ENCODE measurements around the gene EREG.
"Not testable (repeated sequence)": the region's sequence is repeated elsewhere in the genome, so short reads cannot be mapped to it uniquely, and the experiment has no call there.

EREG gene

DNA sequence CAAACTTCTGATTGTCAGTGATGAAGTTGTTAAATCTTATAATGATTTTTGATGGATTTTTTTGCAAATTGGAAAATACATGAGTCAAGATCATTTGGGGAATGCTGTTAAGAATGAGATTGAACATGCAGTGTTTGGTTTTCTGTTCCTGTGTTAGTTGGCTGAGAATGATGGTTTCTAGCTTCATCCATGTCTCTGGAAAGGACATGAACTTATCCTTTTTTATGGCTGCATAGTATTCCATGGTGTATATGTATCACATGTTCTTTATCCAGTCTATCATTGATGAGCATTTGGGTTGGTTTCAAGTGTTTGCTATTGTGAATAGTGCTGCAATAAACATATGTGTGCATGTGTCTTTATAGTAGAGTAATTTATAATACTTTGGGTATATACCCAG is 24.5 kb upstream of the EREG start:
- DNase-seq (ENCODE audit: low read depth in 3 of 3, low spot score in 1 of 3), result not testable (repeated sequence)

DNA sequence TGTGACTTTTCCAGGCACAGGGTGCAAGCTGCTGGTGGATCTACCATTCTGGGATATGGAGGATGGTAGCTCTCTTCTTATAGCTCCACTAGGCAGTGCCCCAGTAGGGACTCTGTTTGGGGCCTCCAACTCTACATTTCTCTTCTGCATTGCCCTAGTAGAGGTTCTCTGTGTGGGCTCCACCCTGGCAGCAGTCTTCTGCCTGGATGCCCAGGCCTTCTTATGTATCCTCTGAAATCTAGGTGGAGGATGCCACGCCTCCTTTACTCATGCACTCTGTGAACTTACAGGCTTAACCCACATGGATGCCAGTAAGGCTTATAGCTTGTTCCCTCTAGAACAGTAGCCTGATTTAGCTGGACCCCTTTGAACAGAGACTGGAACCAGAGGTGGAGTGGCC is 20.9 kb upstream of the EREG start:
- no peak for DNase-seq (ENCODE audit: low read depth in 3 of 3, low spot score in 1 of 3)

DNA sequence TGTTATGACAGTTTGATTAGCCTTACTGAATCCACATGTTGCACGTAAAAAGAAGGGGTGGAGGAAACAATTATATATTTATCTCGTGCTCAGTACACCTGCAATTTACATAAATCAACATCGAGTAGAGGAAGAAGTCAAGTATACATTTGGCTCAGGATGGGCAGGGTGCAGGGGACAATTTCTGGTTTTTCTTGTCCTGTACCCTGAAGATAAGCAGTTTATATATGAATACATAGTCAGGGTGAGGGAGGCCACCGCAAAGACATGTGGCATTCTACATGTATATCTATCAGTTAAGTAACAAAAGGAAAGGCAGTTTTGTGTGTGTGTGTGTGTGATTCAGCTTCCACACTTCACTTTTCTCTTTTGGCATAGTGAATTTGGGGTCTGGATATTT is 11.1 kb upstream of the EREG start:
- DNase-seq (ENCODE audit: low read depth in 3 of 3, low spot score in 1 of 3), result no peak

DNA sequence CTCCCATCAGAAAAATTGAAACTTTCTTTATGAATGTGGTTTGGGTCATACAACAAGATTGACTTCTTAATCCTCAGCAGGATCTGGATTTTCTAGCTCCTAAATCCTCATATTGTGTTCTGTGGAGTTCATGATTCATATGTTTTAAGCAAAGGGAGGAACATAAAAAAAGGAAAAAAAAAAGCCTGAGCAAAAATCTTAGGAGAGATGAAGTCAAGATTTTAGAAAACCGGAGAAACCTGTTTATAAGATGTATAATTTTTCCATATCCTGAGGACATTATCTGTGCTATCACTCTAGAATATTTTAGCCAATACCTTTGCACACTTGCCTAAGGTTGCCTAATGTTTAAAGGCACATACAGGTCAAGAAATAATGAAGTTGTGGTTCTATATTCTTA is 7.0 kb upstream of the EREG start:
- no peak for DNase-seq (ENCODE audit: low read depth in 3 of 3, low spot score in 1 of 3)

DNA sequence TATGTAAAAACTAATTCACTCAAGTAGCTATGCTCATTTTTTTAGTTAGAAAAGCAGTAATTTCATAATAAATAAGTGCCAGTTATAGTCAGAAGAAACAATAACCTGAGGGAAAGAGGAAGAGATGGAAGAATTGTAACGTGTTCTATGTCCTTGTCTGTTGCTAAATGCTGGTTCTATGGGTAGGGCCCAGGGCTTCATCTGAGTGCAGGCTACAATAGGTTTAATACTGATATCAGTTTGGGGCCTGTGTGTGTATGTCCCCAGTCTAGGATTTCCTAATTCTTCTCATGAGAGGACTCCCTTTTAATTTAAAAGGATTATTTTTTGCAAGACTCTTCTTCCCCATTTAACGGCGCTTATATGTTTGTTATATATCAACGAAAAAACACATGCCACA is 3.3 kb upstream of the EREG start:
- DNase-seq (ENCODE audit: low read depth in 3 of 3, low spot score in 1 of 3), result no peak

DNA sequence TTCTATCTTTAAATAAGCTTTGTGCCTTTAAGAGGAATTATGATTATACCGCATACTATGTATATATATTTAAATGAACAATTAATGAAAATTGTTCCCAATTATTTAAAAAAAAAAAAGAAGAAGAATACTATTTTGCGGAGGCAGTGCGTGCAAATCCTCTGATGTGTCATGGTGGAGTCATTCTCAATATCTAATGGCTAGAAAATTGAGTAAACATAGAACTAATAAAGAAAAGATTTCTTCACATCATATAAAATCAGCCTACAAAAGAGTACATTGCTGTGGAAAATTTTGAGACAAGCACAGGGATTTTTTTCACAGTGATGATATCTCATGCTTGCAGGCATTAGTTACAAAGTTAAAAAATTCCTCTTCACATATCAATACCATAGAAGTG is 2.6 kb upstream of the EREG start:
- no peak for DNase-seq (ENCODE audit: low read depth in 3 of 3, low spot score in 1 of 3)

DNA sequence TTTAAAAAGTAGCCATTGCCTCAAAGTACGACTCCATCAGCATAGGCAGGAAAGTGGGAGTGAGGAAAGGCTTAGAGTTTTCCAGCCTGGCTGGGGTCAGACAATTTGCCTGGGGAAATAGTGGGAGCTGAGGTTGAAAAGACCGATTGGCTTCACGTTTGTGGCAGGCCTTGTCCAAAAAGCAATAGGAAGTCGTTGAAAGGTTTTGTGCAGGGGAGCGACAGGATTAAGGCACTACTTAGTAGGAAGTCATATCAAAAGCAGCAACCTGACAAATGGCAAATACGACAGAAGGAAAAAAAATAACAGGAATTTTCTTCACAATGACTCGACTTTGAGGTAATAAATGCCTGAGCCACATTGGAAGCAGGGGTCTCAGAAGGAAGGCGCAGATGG is 691 bp upstream of the EREG start:
- DNase-seq (ENCODE audit: low read depth in 3 of 3, low spot score in 1 of 3), result no peak

DNA sequence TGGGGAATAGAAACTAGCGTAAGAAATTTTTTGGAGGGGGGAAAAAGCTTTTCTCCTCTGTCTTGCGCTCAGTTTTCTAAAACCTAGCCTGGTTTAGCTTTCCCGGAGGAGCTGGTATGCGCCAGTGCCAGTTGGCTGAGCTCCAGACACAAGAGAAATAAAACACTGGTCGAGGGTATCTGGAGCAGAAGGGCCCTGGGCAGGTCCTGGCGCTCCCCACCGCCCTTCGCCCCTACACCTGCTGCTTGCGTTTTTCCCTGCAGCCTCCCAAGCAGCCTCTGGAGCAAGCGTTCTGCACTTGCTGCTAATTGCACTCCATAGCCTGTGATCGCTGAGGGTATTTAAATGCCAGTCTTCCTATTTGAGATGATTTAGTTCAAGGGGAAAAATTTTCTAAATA is 816 bp downstream of the EREG start:
- DNase-seq (ENCODE audit: low read depth in 3 of 3, low spot score in 1 of 3), result no peak

DNA sequence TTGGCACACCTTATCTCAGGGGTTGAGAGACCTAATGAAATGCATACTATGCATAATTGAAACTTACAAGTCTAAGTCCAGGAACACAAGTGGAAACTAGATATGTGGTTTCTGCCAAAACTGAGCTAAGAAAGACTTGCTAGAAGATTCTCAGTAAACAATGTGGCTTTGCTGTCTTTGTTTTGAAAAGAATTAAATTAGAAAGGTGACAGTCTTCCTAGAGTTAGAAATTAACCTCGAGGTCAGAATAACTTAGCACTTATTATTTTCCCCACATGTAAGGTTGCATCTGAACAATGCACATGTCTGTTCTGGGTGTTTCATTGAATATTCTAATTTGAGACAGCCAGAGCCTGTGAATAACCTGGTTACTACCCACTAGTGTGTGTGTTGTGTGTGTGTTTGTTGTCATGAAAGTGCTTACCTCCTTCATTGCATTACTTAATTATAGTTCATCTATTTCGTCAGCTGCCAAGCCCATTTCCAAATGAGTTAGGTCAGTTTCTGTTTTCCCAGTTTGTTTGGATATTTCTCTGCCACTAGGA is 1.5 kb downstream of the EREG start:
- no peak for DNase-seq (ENCODE audit: low read depth in 3 of 3, low spot score in 1 of 3)

DNA sequence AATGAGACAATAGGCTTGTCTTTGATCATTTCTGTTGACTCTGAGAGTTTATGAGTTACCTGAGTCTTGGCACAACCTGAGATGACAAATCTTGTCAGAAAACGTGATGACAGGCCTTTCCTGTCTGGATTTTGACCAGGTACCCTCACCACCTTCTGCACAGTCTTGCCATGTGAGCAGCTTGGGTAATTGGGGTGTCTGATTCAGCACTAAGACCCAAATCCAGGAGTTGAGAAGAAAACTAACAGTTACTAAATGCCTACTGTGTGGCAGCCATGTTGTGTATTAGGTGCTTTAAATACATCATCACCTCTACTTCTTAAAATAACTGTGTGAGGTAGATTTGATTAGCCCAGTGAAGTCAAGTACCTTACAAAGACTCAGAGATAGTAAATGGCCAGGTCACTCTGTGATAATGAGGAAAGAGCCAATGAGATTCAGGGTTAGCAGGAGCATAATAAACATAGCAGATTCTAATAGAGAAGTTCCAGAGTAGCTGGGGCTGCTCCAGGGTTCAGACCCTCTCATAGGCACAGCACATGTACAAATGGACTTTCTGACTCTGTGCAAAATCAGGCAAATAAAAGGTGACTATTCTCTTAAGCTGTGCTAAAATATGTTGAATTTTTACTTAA is 2.8 kb downstream of the EREG start:
- DNase-seq (ENCODE audit: low read depth in 3 of 3, low spot score in 1 of 3), result no peak

DNA sequence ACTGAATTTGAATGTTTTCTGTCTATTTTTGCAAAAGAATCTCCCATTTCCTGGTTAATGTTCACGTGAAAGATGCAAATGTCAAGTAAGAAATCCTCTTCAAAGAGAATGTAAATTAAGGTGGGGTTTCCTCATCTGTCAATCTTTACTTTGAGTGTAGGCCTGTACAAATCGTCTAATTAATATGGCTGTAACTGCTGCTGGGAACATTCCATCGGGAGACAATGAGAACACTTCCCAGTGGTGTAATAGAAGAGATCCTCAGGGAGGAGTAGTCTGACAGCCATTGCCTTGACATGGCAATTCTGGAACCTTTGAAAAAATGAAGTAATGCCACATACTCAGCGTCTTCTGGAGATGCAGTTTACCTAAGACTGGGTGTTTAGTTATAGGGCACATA is 3.7 kb downstream of the EREG start:
- DNase-seq (ENCODE audit: low read depth in 3 of 3, low spot score in 1 of 3), result no peak

DNA sequence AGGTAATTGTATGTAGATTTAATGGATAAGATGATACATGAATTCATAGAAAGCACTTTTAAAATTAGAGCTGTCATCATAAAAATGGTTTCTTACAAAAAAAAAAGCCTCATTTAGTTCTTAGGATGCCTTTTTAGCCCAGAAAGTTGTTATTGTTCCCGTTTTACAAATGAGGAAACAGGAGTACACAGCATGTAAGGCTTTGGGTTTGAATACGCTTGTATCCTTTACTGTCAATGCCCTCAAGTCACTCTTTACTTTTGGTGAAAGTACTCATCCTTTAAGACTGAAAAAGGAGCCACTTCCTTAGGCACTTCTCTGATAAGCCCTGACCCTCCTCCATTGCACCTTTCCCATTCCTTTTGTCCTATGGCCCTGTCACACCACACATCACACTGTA is 4.9 kb downstream of the EREG start:
- DNase-seq (ENCODE audit: low read depth in 3 of 3, low spot score in 1 of 3), result no peak

DNA sequence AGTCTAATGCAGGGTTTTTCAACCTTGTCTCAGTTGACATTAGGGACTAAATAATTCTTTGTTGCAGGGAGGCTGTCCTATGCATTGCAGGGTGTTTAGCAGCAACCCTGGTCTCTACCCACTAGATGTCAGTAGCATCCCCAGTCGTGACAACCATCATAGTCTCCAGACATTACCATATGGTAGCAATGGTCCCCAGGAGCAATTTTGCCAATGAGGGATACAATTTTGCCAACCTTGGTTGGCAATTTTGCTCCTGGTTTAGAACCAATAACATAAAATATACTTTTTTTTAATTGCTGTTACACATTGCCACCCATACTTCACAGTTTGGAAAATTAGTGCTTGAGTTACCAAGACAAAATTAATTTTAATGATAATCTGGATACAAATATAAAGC is 6.0 kb downstream of the EREG start:
- DNase-seq (ENCODE audit: low read depth in 3 of 3, low spot score in 1 of 3), result no peak

DNA sequence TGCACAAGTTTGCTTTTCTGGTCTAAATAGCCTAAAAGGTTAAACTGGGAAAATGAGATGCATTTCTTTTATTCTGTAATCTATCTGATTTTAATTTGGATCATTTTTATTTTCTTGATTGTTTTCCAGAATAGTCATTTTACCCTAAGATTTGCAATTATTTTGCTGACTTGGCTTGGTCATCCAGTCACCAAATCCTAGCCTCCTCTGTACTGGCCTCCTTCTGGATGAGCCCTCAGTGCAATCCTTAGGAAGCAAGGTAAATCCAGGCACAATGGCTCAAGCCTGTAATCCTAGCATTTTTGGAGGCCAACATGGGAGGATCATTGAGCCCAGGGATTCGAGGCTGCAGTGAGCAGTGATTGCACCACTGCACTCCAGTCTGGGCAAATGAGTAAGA is 9.2 kb downstream of the EREG start:
- no peak for DNase-seq (ENCODE audit: low read depth in 3 of 3, low spot score in 1 of 3)

DNA sequence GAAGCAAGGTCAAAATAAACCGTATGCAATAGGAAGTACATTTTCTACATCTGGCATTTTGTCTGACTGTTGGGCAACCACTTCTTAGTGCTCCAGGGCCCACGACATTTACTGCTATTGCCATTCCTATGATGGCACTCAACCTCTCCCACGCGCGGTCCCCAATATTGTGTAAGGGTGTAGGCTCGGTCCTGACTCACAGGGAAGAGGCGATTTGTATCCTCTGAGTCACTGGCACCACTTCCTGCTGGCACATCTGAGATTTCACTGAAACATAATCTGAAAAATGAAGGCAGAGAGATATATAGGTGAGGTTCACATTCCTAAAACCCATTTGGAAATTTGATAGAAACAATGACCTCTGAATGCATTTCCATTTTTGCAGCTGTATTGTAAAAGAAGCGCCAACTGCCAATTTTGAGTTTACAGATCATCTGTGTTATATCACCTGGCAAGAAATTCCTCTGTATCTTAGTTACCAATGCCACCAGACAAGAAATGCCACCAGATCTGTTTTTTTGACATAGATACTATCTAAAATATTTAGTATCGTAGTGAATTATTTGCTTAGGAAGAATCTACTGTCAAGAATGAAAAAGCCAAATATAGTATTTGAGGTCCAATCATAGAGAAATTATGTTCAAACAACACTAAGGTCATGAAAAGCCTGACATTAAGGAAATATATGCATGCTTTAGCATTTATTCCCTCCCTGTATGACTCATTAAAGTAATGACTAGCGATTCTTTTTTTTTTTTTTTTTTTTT is 9.8 kb downstream of the EREG start:
- no peak for DNase-seq (ENCODE audit: low read depth in 3 of 3, low spot score in 1 of 3)

DNA sequence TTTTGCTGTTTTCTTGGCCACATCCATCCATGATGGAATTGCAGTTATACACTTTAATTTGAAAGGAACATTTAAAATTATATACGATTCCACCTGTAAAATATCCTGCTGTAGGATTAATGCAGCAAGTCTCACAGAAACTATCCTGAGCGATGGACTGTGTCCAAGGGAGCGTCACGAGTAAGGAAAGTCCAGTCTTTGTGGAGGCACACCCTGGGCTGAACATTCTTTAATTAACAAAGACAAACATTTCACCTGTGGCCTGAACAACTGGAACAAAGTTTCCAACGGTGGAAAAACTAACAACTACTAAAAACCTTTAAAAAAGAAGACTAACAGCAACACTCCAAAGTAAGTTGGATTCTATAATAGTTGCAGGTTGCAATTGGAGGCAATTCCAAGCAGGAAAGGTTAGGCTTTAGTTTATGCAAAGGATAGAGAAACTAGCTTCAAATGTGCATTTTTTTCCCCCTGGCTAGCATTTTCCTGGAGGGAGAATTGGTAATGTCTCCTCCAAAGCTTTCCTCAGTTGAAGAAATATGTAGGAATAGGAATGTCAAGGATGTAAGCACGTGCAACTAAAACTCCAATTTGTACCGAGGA is 11.0 kb downstream of the EREG start:
- DNase-seq (ENCODE audit: low read depth in 3 of 3, low spot score in 1 of 3), result no peak

DNA sequence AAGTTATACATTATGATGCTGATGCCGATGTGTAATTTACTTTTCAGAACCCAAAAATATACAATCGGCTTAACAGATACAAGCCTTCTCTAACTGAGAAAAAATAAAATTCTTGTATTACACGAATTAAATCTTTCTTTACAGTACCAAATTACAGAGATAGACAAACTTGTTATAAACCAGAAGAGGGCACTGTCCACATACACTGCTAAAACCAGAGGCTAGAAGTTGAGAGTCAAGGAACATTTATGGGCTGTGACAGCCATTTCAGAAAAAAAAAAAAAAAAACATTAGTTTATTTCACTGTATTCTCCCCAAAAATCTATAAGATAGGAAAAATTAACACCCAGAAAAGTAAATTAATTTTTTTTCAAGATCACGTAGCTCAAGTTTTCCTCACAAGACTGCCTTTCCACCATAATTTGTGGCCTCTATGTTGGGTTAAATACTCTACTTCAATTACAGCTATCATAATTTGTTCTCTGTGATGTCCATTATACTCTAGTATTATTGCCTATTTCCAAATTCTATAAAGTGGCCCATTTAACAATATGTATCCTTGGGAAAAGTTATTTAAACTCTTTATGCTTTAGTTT is 12.0 kb downstream of the EREG start:
- DNase-seq (ENCODE audit: low read depth in 3 of 3, low spot score in 1 of 3), result no peak

DNA sequence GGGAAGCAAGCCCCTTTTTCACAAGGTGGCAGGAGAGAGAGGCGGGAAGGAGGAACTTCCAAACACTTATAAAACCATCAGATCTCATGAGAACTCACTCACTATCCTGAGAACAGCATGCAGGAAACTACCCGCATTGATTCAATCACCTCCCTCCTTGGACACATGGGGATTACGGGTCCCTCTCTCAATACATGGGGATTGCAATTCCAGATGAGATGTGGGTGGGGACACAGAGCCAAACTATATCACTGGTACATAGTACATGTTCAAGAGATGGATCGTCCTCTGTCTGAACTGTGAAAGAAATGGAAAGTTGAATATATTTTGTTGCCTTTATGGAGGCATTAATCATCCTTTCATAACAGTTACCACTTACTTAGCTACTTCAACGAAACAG is 12.8 kb downstream of the EREG start:
- DNase-seq (ENCODE audit: low read depth in 3 of 3, low spot score in 1 of 3), result no peak

DNA sequence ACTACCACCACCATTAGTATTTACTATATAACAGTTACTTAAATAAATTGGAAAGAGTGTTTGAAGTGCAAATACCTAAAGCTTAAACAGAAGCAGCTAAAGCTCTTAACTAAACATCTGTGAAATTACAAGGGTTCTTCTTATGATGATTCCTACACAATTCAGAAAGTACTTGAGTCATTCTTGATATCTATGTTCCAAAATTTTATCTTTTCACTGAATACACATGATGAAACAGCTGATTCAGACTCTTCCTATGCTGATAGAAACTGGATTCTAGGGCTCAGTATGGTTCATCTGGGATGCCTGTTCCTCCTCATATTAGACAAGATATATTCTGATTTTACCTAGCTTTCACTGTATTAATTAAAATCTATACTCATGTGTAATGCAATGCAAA is 13.6 kb downstream of the EREG start:
- DNase-seq (ENCODE audit: low read depth in 3 of 3, low spot score in 1 of 3), result no peak

DNA sequence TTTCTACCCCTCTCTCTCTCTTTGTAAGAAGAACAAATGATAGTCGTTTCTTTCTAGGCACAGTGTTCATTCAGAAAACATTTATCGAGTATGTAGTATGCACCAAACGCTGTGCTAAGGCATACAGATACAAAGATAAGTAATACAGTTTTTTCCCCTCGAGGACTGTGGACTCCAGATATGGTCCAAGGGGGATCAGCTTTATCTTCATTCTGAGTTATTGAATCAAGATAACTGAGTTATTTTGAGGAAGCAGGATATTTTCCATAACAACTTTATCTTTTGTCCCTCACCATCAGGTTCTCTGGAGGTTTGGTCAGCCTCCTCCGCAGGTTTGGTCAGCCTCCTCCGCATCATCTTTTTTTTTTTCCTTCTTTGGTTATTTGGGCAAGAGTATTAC is 15.0 kb downstream of the EREG start:
- DNase-seq (ENCODE audit: low read depth in 3 of 3, low spot score in 1 of 3), result no peak

DNA sequence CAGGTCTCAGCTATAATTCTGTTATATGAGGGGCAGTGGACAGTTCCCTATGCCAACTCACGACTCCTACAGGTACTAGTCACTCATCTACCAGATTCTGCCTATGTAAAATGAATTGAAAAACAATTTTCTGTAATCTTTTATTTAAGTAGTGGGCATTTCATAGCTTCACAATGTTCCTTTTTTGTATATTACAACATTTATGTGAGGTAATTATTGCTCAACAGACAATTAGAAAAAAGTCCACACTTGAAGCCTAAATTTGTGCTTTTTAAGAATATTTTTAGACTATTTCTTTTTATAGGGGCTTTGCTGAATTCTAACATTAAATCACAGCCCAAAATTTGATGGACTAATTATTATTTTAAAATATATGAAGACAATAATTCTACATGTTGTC is 20.4 kb downstream of the EREG start:
- no peak for DNase-seq (ENCODE audit: low read depth in 3 of 3, low spot score in 1 of 3)

DNA sequence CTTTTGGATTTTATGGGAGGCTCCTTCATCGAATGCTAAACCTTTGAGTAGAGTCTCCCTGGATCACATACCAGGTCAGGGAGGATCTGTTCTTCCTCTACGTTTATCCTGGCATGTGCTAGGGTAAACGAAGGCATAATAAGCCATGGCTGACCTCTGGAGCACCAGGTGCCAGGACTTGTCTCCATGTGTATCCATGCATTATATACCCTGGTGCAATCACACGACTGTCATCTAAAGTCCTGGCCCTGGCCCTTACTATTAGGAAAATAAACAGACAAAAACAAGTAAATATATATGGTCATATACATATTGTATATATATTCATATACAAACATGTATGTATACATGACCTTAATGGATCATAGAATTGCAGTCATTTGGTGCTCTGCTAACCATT is 21.2 kb downstream of the EREG start:
- DNase-seq (ENCODE audit: low read depth in 3 of 3, low spot score in 1 of 3), result no peak
